HG03565 (cell line): ENCODE measurements around the gene TBC1D8B.

Experiments
- ATAC-seq: cut with Tn5 transposase; IDR thresholded peaks from one replicate; pipeline ENCODE4 v1.9.1; 2021; ENCODE audit warnings: mild to moderate bottlenecking, moderate library complexity; ENCODE audit not compliant: unreplicated experiment

Gene TBC1D8B

DNA sequence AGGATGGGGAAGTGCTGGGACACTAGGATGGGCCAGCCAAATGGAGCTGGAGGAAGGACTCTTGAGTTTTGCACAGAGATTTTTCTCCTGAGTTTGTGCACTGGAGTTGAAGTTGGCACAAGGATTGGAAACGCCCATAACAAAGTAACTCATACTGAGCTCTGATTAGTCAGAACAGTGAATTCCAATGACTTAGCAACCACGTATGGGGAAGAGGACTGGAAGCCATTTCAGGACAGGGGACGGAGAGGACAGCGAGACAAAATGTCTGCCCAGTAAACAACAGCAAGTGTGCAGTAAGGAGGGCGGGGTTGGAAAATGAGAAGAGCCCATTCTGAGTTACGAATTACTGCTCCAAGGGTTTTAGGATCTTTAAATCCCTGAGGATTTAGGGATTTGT lies 94.8 kb downstream of the TBC1D8B start:
- ATAC-seq: no peak

DNA sequence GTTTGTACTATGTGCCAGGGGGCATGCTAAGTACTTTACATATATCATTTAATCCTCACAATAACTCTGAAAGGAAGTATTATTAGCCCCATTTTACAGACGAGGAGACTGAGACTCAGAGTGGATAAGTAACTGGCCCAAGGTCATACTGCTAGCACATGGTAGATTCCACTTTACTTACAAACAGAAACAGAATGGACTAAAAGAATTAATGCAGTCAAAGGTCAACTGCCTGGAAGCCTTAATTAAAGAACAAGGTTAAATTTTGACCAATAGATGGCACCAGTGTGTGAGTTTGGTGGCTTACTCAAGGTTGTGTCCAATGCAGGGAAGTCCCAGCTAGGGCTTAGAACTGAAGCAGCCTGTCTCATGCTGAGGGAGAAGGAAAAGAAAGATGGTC lies 96.0 kb downstream of the TBC1D8B start:
- ATAC-seq: peak; percentile 68

- ATAC-seq: no peak
These were observed 96.8 kb downstream of the TBC1D8B start for GRCh38 chrX:106899276-106899675.

DNA sequence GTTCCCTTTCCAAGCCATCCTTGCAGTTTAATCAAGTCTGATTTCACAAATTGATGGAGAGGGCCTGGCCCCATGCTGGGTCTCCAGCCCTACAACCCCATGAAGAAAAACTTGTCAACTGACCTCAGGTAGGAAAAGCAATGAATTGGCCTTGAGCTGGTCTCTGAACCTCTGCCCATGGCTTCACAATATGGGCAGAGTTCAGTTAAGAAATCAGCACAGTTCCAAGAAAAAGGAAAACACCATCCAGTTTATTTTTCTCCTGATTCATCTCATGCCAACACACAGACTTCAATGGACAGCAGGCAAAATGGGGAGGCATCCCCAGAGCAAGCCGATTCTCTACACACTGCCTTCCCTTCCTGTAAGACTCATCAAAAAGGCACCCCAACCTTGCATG lies 97.4 kb downstream of the TBC1D8B start:
- ATAC-seq: no peak

GRCh38 chrX:106901341-106901740 lies 98.9 kb downstream of the TBC1D8B start:
- ATAC-seq: no peak

- ATAC-seq: no peak
These were observed 99.3 kb downstream of the TBC1D8B start for GRCh38 chrX:106901781-106902219.

GRCh38 chrX:106902684-106903083 lies 100.2 kb downstream of the TBC1D8B start:
- ATAC-seq: no peak

DNA sequence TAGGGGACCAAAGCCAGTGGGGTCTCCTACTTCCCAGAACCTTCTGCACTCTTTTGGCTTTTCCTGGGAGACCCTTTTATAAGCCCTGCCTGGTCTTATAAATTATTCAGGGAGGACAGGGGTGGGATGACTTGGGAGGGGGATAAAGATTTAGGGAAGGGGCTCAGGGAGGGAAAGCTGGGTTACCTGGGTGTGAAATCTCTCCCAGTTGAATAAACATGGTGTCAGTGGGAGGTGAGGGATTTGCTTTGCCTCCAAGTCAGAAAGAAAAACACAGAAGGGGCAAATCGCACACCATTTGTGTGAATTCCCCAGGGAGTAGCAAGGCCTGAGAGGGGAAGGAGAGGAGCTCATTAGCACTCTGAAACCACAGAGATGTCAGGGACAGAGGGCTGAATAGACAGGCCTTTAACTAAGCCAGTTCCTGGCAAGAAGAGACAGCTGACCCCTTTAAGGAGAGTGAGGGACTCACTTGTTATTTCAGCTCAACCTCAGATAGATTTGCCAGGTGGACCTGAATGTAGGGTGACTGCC lies 100.9 kb downstream of the TBC1D8B start, which contains the start of gene RIPPLY1:
RIPPLY1 (minus strand) TSS at position 51 of the 534 bp plus-strand sequence. CDS start 54 bp downstream, outside the sequence.
- no peak for ATAC-seq

DNA sequence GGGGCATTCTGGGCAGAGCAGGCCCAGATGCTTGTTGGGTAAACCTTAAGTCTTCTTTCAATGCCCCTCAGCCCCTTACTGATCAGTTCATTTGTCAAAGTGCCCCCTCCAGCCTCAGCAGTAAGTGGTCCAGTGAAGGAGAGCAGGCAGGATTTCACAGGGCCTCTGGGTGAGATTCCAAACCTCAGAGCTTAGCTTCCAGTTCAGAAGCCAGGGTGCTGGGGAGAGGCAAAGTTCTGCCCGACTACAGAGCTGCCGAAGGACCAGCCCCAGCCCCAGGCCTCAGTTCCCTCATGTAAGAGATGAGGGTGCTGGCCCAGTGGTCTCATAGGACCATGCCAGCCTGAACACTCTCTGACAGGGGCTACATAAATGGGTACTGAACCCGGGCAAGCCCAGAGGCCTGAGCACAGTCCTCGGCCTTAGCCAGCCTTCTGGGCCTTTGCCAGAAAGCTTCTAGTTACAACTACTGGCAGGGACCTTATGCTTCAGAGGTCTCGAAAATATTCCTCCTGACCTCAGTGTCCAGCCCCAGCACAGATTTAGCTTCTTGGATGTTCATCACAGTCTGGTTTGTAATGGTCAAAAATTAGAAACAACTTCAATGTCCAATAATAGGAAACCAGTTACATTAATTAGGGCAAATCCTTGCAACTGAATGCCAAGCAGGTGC lies 101.5 kb downstream of the TBC1D8B start:
- no peak for ATAC-seq

DNA sequence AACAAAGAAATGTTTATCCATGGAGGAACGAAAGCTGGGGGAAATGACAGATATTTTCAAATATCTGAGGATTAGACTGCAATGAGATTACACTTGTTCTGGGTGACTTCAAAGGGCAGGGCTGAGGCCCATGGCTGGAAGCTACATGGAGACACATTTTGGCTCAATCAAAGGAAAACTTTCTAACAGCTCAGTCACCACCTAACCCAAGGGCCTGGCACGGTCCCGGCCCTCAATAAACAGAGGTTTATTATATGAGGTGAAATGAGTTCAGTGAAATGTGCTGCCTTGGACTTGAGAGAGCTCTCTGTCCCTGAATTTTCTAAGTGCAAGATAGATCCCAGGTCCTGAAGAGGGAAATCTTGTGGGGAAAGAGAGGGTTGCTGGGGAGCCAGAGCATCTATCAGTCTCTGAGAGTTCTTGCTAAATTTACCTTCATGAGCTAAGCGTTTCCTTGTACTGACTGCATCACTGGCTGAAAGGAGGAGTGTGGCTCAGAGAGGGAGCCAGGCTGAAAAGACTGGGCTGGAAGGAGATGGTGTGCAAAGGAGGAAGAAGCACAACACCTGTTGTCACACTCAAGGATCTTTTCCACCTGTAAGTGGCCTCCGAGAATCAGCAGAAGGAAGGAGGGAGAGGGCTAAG lies 102.7 kb downstream of the TBC1D8B start:
- ATAC-seq: no peak

DNA sequence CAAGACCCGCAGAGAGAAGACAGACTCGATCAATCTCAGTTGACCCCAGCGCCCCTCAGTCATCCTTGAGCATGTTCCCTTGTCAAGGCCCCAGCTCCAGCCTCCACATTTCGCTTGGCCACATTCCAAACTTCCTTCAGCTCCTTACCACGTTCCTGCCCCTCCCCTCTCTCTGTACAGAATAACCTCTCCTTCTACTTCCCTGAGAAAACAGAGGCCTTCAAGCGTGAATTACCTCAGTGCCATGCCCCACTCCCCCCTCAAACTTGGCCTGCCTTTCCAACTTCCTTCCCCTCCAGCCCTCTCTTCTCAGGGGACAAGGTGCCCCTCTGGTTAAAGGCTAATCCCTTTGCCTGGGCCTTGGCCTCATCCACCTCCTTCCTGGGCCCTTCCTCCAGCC lies 103.9 kb downstream of the TBC1D8B start:
- ATAC-seq: no peak

GRCh38 chrX:106912864-106913263 lies 110.4 kb downstream of the TBC1D8B start:
- ATAC-seq: no peak

DNA sequence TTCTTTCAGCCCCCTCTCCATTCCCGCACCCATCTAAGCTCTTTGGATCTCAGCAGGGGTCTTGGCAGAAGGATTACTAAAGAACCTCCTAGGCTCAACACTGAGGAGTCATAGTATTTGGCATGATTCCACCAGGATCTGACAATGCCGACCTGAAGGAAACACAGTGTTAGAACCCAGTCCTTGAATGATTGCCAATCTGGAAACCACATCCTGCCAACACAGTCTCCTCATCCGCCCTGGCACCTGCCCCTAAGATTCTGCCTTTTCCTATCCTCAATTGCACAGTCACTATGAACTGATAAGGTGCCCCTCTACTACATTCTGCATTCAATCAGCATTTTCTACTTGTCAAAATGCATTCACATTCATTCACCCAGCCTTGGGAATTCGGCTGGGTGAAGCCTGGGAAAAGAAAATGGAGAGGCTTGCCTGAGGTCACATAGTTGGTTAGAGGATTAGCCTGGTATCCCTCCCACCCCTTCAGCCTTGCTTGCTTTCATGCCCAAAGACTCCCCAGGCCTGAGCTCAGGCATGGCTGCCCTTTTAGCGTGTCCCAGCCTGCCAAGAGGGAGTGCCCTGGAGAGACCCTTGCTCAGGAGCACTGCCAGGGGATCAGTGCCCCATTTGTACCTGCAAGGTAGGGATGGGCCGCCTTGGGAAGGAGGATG lies 115.5 kb downstream of the TBC1D8B start:
- ATAC-seq: no peak

DNA sequence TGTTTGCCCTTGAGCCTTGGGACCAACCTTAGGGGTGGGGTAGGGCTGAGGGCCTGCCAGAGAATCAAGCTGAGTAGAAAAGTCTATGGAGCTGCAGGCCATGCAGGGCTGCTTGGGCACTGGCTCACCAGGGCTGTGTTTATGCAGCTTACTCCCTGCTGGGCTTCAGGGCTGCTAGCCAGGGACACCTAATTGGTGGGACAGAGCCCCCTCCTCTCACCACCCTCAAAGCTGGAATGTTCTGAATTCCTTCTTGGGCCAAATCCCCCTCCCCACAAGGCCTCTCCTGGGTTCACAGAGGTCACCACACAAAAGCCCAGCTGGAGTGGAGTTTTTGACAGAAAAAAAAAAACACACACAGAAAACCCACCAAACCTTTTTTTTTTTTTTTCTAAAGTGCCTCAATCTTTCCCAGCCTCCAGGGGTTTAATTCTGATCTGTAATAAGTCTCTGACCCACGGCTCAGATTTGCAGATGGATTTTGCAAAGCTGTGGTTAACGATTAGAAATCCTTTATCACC lies 117.5 kb downstream of the TBC1D8B start, which contains the start of gene CLDN2:
CLDN2 (plus strand) TSS at position 471 of the 521 bp plus-strand sequence. CDS start 7,827 bp downstream, outside the sequence.
- ATAC-seq: no peak

GRCh38 chrX:106921637-106922036 lies 119.2 kb downstream of the TBC1D8B start:
- ATAC-seq: no peak
